H54 (cell line): ENCODE measurements around the gene TBC1D21.

Experiments used
- DNase-seq: peaks from one replicate; pipeline ENCODE4 v3.0.0; 2011; ENCODE audit warnings: low spot score, mixed read lengths; ENCODE audit not compliant: insufficient read length
- FAIRE-seq: peaks from 3 replicates; lab custom pipeline; 2011; peaks lifted over from hg19 to GRCh38; lab: Jason Lieb, UNC
- POLR2A ChIP-seq: IDR thresholded peaks from 2 replicates; pipeline ENCODE4 v1.6.1; 2011; ENCODE audit warnings: low read depth, mild to moderate bottlenecking, low read length

TBC1D21 gene

GRCh38 chr15:73849641-73850040, 23.7 kb upstream of the TBC1D21 start:
- FAIRE-seq (no peak), DNase-seq (no peak)

DNA sequence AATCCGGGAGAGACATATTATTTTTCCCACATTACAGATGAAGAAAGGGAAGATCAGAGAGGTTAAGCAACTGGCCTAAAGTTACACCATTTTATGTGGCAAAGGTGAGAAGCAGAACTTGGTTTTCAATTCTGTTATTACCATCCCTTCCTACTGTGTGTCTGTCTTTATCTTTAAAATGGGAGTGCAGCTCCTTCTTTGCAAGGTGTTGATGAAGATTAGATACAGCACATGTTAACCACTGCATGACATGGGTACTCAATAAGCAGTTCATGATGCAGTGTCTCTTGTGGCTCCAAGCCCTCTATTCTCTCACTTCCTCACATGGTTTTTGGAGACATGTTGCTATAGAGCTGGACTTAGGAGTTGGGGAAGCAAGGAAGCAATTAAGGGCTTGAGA, 23.1 kb upstream of the TBC1D21 start:
- TF ChIP-seq POLR2A = no peak
- no peak for DNase-seq

More at GRCh38 chr15:73849641-73850040, 23.7 kb upstream of the TBC1D21 start:
- no peak for TF ChIP-seq POLR2A

DNA sequence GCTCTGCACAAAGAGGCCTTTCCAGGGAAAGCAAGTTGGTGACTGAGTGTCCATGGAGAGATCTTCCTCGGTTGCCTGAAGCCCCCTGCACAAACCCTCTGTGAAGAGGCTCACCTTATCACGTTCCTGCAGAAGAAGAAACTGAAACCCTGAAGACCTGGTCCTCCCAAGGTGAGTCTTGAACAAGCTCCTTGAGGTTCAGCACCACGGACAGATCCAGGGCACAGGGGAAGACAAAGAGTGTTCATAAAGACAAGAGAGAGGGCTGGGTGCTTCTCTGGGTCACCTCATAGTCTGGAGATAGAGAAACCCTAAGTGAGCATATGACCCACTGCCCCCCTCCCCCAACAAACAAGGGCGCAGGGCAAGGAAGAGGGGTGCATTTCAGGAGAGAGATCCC, 21.7 kb upstream of the TBC1D21 start:
- TF ChIP-seq POLR2A = no peak
- FAIRE-seq (no peak), DNase-seq (peak; percentile 17)

More for the DNA sequence above, 23.1 kb upstream of the TBC1D21 start:
- no peak for FAIRE-seq

DNA sequence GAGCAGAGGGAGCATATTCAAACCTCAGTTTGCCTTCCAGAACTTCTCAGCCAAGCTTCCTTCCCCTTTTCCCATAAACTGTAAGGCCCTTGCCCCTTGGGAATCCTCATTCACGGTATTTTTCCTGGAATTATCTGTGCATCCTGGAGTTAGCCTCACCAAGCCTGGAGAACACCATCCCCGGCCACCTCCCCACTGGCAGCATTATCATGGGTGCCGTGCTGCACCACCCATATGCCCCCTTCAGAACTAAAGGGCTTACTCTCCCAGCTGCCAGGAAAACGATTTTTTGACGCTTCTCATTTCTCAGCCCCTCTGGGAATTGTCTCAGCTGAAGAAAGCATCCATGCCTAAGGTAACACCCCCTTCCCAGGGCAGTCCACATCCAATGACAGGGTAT, 20.9 kb upstream of the TBC1D21 start:
- DNase-seq (no peak), FAIRE-seq (no peak)
- TF ChIP-seq POLR2A = no peak

DNA sequence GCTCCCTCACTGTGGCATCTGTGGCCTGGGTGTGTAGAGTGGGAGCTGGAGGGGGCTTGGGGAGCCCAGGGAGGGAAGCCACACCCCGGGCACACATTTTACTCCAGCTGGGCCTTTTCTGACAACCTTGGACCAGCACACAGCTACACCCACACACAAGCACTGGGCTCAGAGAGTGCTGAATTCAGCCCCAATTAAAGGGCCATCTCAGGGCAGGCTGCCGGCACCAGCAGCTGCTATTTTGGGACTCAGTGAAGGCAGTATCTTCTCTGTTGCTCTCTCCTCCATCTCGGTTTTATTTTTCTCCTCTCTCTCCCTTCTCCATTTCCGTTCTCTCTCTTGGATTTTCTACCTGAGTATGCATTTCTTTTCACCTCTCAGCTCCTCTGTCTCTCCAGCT, 19.1 kb upstream of the TBC1D21 start:
- FAIRE-seq = no peak
- DNase-seq = no peak
- no peak for TF ChIP-seq POLR2A

DNA sequence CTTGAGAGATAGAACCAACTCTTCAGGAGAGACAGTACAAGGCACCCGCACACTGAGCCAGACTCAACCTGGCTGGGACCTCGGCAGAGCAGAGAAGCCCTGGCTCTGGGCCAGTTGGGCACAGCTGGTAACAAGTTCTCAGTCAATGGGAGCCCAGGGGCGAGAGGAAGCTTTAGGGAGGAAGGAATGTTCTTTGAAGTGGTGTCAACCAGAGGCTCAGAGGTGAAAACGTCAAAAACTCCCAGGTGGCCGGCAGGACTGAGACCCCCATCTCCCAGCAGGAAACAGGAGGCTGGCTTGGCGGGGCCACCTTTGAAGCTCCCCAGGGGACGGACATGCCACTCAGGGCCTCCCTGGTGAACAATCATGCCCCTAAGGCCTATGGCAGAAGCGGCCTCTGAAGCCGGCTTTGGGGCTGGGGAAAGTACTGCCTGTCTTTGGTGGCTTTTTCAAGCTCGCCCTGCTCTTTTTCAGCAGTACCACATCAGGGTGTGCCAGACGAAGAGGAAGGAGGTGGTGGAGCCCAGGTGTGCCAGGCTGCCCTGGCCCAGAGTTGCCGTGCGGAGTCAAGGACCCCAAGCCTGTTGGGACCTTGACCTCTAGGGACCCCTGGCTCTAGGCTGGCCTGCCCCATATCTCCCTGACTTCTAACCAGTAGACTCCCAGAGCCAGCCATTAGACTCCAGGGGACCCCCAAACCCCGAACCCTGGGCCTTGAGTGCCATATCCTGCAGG, 16.7 kb upstream of the TBC1D21 start:
- no peak for TF ChIP-seq POLR2A
- DNase-seq (no peak), FAIRE-seq (no peak)

- TF ChIP-seq POLR2A = no peak
- DNase-seq (no peak), FAIRE-seq (no peak)
These were observed 16.0 kb upstream of the TBC1D21 start for GRCh38 chr15:73857193-73857920.

DNA sequence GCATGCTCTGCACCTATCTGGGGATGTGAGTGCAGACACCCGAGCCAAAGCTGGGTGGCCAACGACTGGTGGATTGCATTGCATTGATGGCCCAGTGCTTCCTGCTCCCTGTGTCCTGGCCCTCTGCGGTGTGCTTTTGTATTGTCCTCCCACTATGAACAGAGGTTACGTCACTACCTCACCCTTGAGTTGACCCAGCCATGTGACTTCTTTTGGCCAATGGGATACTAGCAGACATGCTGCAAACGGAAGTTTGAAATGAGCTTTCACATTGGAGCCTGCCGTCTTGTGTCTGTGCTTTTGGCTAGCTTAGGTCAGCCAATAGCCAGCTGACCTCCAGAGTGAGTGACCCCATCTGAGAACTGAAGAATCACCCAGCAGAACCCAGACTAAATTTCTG, 15.3 kb upstream of the TBC1D21 start:
- no peak for FAIRE-seq
- DNase-seq = no peak
- no peak for TF ChIP-seq POLR2A

DNA sequence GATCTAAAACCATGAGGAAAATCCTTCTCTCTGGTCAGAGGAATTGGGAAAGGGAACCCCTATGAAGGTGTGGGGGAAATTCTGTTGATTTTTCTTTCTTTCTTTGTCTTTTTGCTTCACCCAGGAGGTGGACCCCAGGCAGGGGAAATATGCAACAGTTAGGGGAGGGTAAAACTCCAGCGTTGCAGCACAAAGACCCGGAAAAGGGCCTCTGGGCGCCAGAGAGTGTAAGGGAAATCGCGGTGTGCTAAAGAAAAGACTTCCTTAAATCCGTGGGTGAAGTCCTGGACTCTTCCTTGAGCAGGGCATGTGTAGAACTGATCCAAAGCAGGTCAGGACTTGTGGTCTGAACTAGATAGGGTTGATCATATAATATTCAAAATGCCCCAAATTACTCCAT, 11.1 kb upstream of the TBC1D21 start:
- DNase-seq (no peak), FAIRE-seq (no peak)
- no peak for TF ChIP-seq POLR2A

- no peak for FAIRE-seq
- TF ChIP-seq POLR2A = no peak
- DNase-seq = no peak
These were observed 8.0 kb upstream of the TBC1D21 start for GRCh38 chr15:73865379-73865778.

GRCh38 chr15:73865904-73866303, 7.5 kb upstream of the TBC1D21 start:
- DNase-seq (no peak), FAIRE-seq (no peak)
- no peak for TF ChIP-seq POLR2A

DNA sequence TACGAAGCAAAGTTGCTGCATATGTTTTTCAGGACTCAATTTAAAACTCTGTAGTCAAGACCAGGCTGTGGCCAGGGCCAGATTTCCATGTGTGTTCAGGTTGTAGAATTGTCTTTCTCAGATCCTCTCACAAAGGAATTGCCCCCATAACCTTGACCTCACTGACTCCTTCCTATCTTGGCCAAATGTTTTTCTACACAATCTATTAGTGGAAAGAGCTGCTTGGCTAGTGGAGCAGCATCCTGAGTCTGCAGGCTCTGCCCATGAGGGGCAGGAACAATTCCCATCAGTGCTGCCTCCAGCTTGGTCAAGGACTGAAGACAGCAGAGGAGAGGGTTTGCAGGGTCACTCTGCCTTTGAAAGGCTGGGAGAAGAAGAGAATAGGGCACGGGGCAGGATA, 6.9 kb upstream of the TBC1D21 start:
- FAIRE-seq (no peak), DNase-seq (no peak)
- TF ChIP-seq POLR2A = no peak

DNA sequence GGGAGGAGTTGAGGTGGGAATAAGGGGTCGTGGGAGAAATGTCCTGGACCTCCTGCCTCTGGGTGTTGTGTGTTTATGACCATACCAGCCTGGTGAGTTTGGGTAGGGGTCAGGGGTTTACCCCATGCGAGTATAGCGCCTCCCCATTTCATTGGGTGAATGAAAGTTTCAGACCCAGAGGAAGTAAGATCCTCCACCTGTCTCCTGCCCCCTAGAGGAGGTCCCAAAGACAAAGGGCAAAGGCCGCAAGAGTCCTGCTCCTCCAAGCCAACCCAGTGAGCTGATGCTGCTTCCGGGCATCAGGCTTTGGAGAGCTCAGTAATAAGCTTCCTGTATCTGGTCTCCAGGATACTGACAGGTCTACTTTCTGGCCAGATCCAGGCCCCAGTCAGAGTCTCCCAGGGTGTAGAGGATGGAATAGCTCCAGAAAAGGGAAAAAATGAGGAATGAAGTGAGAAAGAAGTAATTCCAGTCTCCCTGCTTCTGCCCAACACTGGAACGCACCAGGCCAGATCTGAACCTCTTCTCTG, 6.4 kb upstream of the TBC1D21 start:
- DNase-seq (no peak), FAIRE-seq (no peak)
- no peak for TF ChIP-seq POLR2A

- TF ChIP-seq POLR2A = no peak
- FAIRE-seq (no peak), DNase-seq (no peak)
These were observed 5.9 kb upstream of the TBC1D21 start for GRCh38 chr15:73867426-73867825.
